Erythroblast (primary cell): Measurements from ENCODE around the gene RBPJL.

Source experiments
- DNase-seq, 2 experiments: peaks; one replicate each; lab custom pipeline; 2025; lab: John Stamatoyannopoulos, UW
- GATA1 ChIP-seq: IDR thresholded peaks from 2 replicates; pipeline ENCODE4 v1.6.1; 2011; ENCODE audit warnings: low read depth, mild to moderate bottlenecking, control low read depth, low read length, moderate library complexity
- POLR2A ChIP-seq: IDR thresholded peaks from 2 replicates; pipeline ENCODE4 v1.6.1; 2011; ENCODE audit warnings: mild to moderate bottlenecking, low read length

Gene RBPJL

GRCh38 chr20:45288376-45288775 lies 18.3 kb upstream of the RBPJL start:
- no peak for DNase-seq
- TF ChIP-seq GATA1 = no peak
- no peak for TF ChIP-seq POLR2A

- no peak for TF ChIP-seq GATA1
- TF ChIP-seq POLR2A = no peak
- no peak for DNase-seq
Observed at GRCh38 chr20:45288860-45289259, 17.8 kb upstream of the RBPJL start.

GRCh38 chr20:45289942-45290676 lies 16.5 kb upstream of the RBPJL start:
- no peak for DNase-seq
- no peak for TF ChIP-seq POLR2A
- TF ChIP-seq GATA1 = no peak

GRCh38 chr20:45290677-45291355 lies 15.8 kb upstream of the RBPJL start:
- DNase-seq = peak; percentile 60 to 75
- TF ChIP-seq GATA1 (no peak), POLR2A (no peak)

GRCh38 chr20:45291526-45291925 lies 15.1 kb upstream of the RBPJL start:
- no peak for DNase-seq
- no peak for TF ChIP-seq POLR2A
- no peak for TF ChIP-seq GATA1

GRCh38 chr20:45292343-45292742 lies 14.3 kb upstream of the RBPJL start:
- TF ChIP-seq GATA1 (no peak), POLR2A (no peak)
- no peak for DNase-seq

GRCh38 chr20:45293041-45294002 lies 13.3 kb upstream of the RBPJL start:
- peak; percentile 73 to 78 for DNase-seq
- TF ChIP-seq POLR2A (no peak), GATA1 (no peak)

GRCh38 chr20:45294003-45294368 lies 12.7 kb upstream of the RBPJL start:
- DNase-seq = no peak
- TF ChIP-seq GATA1 (no peak), POLR2A (no peak)

- DNase-seq = no peak
- TF ChIP-seq POLR2A (no peak), GATA1 (no peak)
Observed at GRCh38 chr20:45294659-45295058, 12.0 kb upstream of the RBPJL start.

- no peak for DNase-seq
- TF ChIP-seq POLR2A (no peak), GATA1 (no peak)
Observed at GRCh38 chr20:45297786-45298497, 8.7 kb upstream of the RBPJL start.

GRCh38 chr20:45299786-45300185 lies 6.9 kb upstream of the RBPJL start:
- DNase-seq = no peak
- no peak for TF ChIP-seq GATA1
- TF ChIP-seq POLR2A = no peak

- DNase-seq = peak; percentile 57 to 59
Observed at GRCh38 chr20:45300961-45301360, 5.7 kb upstream of the RBPJL start.

GRCh38 chr20:45301824-45302271 lies 4.8 kb upstream of the RBPJL start:
- TF ChIP-seq GATA1 (no peak), POLR2A (no peak)
- no peak for DNase-seq

More at GRCh38 chr20:45300961-45301360, 5.7 kb upstream of the RBPJL start:
- TF ChIP-seq GATA1 (no peak), POLR2A (no peak)
